H1 (cell line): Measurements from ENCODE around the gene SH3D19. TPM values are rescaled to one million over a fixed set of nuclear protein-coding genes. Genes with fewer than 3 reads are reported as not detected.

Experiments
- CHD2 ChIP-seq: IDR thresholded peaks from 2 replicates; pipeline ENCODE4 v1.6.1; 2012; ENCODE audit warnings: low read length, improper control_type of control experiment
- KDM5A ChIP-seq: fragments of 200-600 bp; IDR thresholded peaks from 2 replicates; pipeline ENCODE4 v1.7.1; 2012; ENCODE audit warnings: mild to moderate bottlenecking, low read length, inconsistent platforms, mixed read lengths
- MAX ChIP-seq: IDR thresholded peaks from 2 replicates; pipeline ENCODE4 v1.6.1; 2012; ENCODE audit warnings: inconsistent platforms
- PHF8 ChIP-seq: fragments of 200-600 bp; sonication (generic); conservative IDR thresholded peaks from 2 replicates; pipeline ENCODE4 v1.7.1; 2012; ENCODE audit warnings: low read depth, mild to moderate bottlenecking, inconsistent platforms, low read length, moderate library complexity
- TAF7 ChIP-seq: optimal IDR thresholded peaks from 2 replicates; pipeline ENCODE3; 2011; ENCODE audit warnings: low read depth, mild to moderate bottlenecking, inconsistent platforms, low read length, moderate library complexity, borderline replicate concordance
- TCF12 ChIP-seq: IDR thresholded peaks from 2 replicates; pipeline ENCODE4 v1.6.1; 2011; ENCODE audit warnings: low read depth, mild to moderate bottlenecking, low read length
- polyA plus RNA-seq, 7 experiments: library from polyadenylated mRNA; depleted of rRNA in 3 of 7; stranded (reverse) in 5 of 7; unstranded in 2 of 7; fragments of >200 nt in 5 of 7; fragments of 200-250 nt in 2 of 7; gene quantifications; 1 replicate in 5 of 7; 2 replicates in 1 of 7; 4 replicates in 1 of 7; pipeline versions ENCODE4 v1.2.1 to v1.2.3, GENCODE V29; 2011 to 2013; ENCODE audit warnings: missing spikeins in 2 of 7, mixed read lengths in 2 of 7
- total RNA-seq: library from RNA; stranded (reverse); fragmentation: NEBNext Ultra II Directional; extraction: Animal tissue kit (Norgen Biotek cat#: 25700); gene quantifications from 2 replicates; pipeline ENCODE4 v1.2.1, GENCODE V29; 2021

Gene SH3D19
- total and polyA plus RNA-seq, 2 of the 8 experiments (the other 6 are each of a cell fraction or from before 2014, with no cell fraction given): 11.7 to 51.3 TPM

GRCh38 chr4:151314479-151314878 is 10.9 kb downstream of the SH3D19 start (continued):
- TF ChIP-seq TAF7 (no peak), TCF12 (no peak), PHF8 (no peak), CHD2 (no peak), KDM5A (no peak), MAX (no peak)
